ENCODE results near the gene PDE11A.

DNA sequence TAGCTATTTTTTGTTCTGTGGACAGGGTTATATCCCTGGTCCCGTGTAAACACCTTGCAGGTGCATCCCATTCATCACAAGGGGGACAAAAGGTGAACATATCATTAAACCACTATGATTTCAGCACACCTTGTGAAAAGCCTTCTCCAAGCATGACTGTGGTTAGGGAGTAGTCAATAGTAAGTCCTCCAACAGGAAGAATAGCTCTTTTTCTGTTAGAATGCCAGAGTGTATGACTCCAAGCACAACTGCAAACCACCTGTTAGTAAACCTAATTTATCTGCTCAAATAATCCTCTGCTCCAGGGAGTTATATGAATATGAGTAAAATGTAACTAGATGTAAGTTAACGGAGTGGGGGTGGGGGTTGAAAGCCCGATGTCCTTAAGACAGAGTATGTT is 439.5 kb downstream of the PDE11A start:
- no peak for TF ChIP-seq CTCF (IDR thresholded peaks at IDR 0.05 in 8 of 11, conservative IDR thresholded peaks at IDR 0.05 in 3 of 11)
- TF ChIP-seq POLR2A (IDR thresholded peaks at IDR 0.05): no peak
- TF ChIP-seq POLR2AphosphoS5 (IDR thresholded peaks at IDR 0.05): no peak
